A549 treated with dexamethasone at 1 μM for 4 hours (cell line): ENCODE results near the gene SLC38A7. TPM values are rescaled to one million over a fixed set of nuclear protein-coding genes. Genes with fewer than 3 reads are reported as not detected.

Source experiments
- total RNA-seq: library from RNA; stranded (reverse); fragments of 200-300 nt; extraction: Qiagen RNA extraction; gene quantifications from 5 replicates; pipeline ENCODE4 v1.2.3, GENCODE V29; 2022

Gene SLC38A7
- 17.1 to 19.5 TPM (median 18.5 TPM) in 5 replicates for total RNA-seq

GRCh38 chr16:58684354-58685083, at the start of gene SLC38A7:
Gene SLC38A7 (minus strand): TSS chr16:58684770. CDS start chr16:58680126, 4,644 bp downstream.

GRCh38 chr16:58733671-58734458, 49.3 kb upstream of the SLC38A7 start, which contains the start of gene GOT2:
Gene GOT2 (minus strand): TSS chr16:58734316. CDS start chr16:58734228, 88 bp downstream.

GRCh38 chr16:58629733-58630640, 54.6 kb downstream of the SLC38A7 start, which contains the start of gene CNOT1:
Gene CNOT1 (minus strand): TSS chr16:58629826. CDS start chr16:58599337, 30,489 bp downstream.

Other genes starting within 250 kb of the SLC38A7 start
- gene NDRG4, start 184.6 kb downstream of the SLC38A7 start, total RNA-seq, result 22.3 to 31.5 TPM (median 25.5 TPM) in 5 replicates
- 9.0 to 14.3 TPM (median 12.9 TPM) in 5 replicates for gene SETD6, start 169.3 kb downstream of the SLC38A7 start, total RNA-seq
- 135 to 146 TPM (median 142 TPM) in 5 replicates for gene CNOT1, start 54.9 kb downstream of the SLC38A7 start, total RNA-seq
- gene GOT2, start 49.5 kb upstream of the SLC38A7 start, total RNA-seq, result 158 to 183 TPM (median 177 TPM) in 5 replicates